Chondrocyte (in vitro differentiated cells): Measurements from ENCODE around the gene LMAN1. TPM values are rescaled to one million over a fixed set of nuclear protein-coding genes. Genes with fewer than 3 reads are reported as not detected.

Source experiments
- DNase-seq: peaks from one replicate; pipeline ENCODE4 v3.0.0; 2021; ENCODE audit warnings: mixed read lengths, low spot score
- H3K27ac Mint-ChIP-seq: one replicate; pipeline ENCODE4 v1.8.0; 2021; ENCODE audit warnings: mild to moderate bottlenecking, moderate library complexity, mixed read lengths; ENCODE audit not compliant: unreplicated experiment
- H3K27me3 Mint-ChIP-seq: 2 replicates; pipeline ENCODE4 v1.8.0; 2021; ENCODE audit warnings: low read depth, mixed read lengths
- H3K36me3 Mint-ChIP-seq: 2 replicates; pipeline ENCODE4 v1.8.0; 2021; ENCODE audit warnings: low read depth, mixed read lengths
- H3K4me1 Mint-ChIP-seq: 2 replicates; pipeline ENCODE4 v1.8.0; 2021; ENCODE audit warnings: low read depth, mild to moderate bottlenecking, mixed read lengths
- H3K4me3 Mint-ChIP-seq: one replicate; pipeline ENCODE4 v1.8.0; 2021; ENCODE audit warnings: mild to moderate bottlenecking, moderate library complexity, mixed read lengths; ENCODE audit not compliant: unreplicated experiment
- H3K9me3 Mint-ChIP-seq: 2 replicates; pipeline ENCODE4 v1.8.0; 2021; ENCODE audit warnings: low read depth, mixed read lengths
- CTCF ChIP-seq: fragments of 200-600 bp; sonication (generic); IDR thresholded peaks from 2 replicates; pipeline ENCODE4 v1.5.0; 2021; ENCODE audit warnings: antibody characterized with exemption, mild to moderate bottlenecking, moderate library complexity
- total RNA-seq: library from RNA; stranded (reverse); gene quantifications from 3 replicates; pipeline ENCODE4 v1.2.1, GENCODE V29; 2021

LMAN1 gene
- total RNA-seq, 1 donor from 2014 or later = 108 TPM

- Mint-ChIP-seq H3K27ac (no peak overlapping the region), H3K4me3 (peak overlapping the region; percentile 65), H3K9me3 (no peaks in the 10 kb centered on the region)
These were observed 499 bp upstream of the LMAN1 start for GRCh38 chr18:59359576-59359952.

GRCh38 chr18:59358414-59358711, 702 bp downstream of the LMAN1 start:
- TF ChIP-seq CTCF = no peak
- Mint-ChIP-seq H3K4me3 (peak overlapping the region; percentile 89), H3K27me3 (peaks cover 3% of the 10 kb centered on the region), H3K27ac (peak overlapping the region; percentile 98), H3K9me3 (no peaks in the 10 kb centered on the region), H3K36me3 (peaks cover 10% of the 10 kb centered on the region), H3K4me1 (peaks cover 36% of the 10 kb centered on the region)
- no peak for DNase-seq

More at GRCh38 chr18:59359576-59359952, 499 bp upstream of the LMAN1 start:
- DNase-seq = no peak
- Mint-ChIP-seq H3K4me1 (peaks cover 36% of the 10 kb centered on the region), H3K27me3 (peaks cover 9% of the 10 kb centered on the region), H3K36me3 (peaks cover 8% of the 10 kb centered on the region)
- TF ChIP-seq CTCF = no peak

GRCh38 chr18:59357928-59358327, 1.1 kb downstream of the LMAN1 start:
- peaks cover 36% of the 10 kb centered on the region for H3K4me1 Mint-ChIP-seq
- peaks cover 14% of the 10 kb centered on the region for H3K36me3 Mint-ChIP-seq
- H3K9me3 Mint-ChIP-seq = no peaks in the 10 kb centered on the region
- no peak for DNase-seq
- peak overlapping the region; percentile 89 for H3K4me3 Mint-ChIP-seq
- peak overlapping the region; percentile 98 for H3K27ac Mint-ChIP-seq
- no peak for TF ChIP-seq CTCF
- H3K27me3 Mint-ChIP-seq = no peaks in the 10 kb centered on the region

- H3K27ac Mint-ChIP-seq = no peak overlapping the region
- peaks cover 30% of the 10 kb centered on the region for H3K4me1 Mint-ChIP-seq
- peaks cover 34% of the 10 kb centered on the region for H3K36me3 Mint-ChIP-seq
- no peak for DNase-seq
- H3K27me3 Mint-ChIP-seq = no peaks in the 10 kb centered on the region
- H3K4me3 Mint-ChIP-seq = no peak overlapping the region
- no peak for TF ChIP-seq CTCF
- H3K9me3 Mint-ChIP-seq = no peaks in the 10 kb centered on the region
These were observed 4.3 kb downstream of the LMAN1 start for GRCh38 chr18:59354731-59355130.

GRCh38 chr18:59353079-59353680, 5.9 kb downstream of the LMAN1 start:
- no peaks in the 10 kb centered on the region for H3K9me3 Mint-ChIP-seq
- H3K27me3 Mint-ChIP-seq = no peaks in the 10 kb centered on the region
- H3K36me3 Mint-ChIP-seq = peaks cover 40% of the 10 kb centered on the region
- no peak for DNase-seq
- peaks cover 26% of the 10 kb centered on the region for H3K4me1 Mint-ChIP-seq
- H3K4me3 Mint-ChIP-seq = no peak overlapping the region
- TF ChIP-seq CTCF = no peak
- H3K27ac Mint-ChIP-seq = no peak overlapping the region
